Stimulated activated CD8-positive, alpha-beta memory T cell treated with anti-CD3 and anti-CD28 coated beads, Interleukin-15, amount 100 ng/mL, for 48 hours (primary cell): ENCODE measurements around the gene CLSTN2.
A peak's percentile ranks its signal among the peaks of the same experiment; 100 is the strongest.

Experiments
- DNase-seq, 2 donors: peaks; one replicate each; pipeline ENCODE4 v3.0.0-alpha.2; 2020; ENCODE audit warnings: low read depth in 2 of 2

CLSTN2 gene

DNA sequence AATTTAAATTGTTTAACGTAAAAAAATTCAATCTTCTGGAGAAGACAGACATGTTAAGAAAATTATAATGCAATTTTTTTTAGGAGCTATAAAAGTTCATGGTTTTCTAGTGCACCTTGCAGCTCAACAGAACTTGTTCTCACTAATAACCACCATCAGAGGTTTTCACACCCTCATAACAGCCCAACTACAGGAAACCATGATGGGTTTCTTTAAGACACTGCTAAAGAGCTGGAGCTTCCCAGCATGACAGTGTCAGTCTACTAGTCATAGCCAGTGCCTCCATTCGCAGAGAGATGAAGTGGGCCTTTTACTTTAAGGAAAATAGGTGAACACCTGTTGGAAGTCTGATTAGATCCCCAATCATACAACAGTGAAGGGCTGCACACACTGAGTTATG lies 518.8 kb downstream of the CLSTN2 start:
- no peak for DNase-seq

DNA sequence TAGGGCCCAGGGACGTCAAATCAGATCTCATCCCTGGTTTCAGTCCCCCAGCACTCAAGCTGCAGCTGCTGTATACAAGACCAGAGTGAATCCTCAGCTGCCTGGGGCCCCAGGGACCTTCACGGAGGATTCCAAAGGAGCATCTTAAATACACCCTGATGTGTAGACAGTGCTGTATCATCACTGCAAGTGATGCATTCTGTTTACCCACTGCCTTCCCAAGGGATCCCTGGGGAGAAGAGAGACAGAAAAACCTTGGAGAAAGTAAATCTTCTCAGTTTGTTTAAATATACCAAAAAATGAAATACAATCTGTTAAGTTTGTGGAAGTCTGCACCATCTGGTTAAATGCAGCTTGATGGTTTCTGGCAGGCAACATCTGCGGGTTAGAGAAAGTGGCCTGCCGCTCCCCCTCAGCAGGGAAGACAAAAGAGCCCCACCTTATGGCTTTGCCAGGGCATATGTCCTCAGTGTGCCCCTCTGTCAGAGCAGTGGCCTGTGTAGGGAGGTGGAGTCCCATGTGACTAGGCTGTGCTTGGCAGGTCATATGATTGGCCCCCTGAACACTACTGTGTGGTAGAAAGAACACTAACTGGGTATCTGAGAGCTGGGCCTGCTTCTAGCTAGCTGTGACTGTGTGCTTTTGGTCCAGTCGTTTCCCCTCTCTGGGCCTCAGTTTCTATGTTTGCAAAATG lies 520.7 kb downstream of the CLSTN2 start:
- no peak for DNase-seq

DNA sequence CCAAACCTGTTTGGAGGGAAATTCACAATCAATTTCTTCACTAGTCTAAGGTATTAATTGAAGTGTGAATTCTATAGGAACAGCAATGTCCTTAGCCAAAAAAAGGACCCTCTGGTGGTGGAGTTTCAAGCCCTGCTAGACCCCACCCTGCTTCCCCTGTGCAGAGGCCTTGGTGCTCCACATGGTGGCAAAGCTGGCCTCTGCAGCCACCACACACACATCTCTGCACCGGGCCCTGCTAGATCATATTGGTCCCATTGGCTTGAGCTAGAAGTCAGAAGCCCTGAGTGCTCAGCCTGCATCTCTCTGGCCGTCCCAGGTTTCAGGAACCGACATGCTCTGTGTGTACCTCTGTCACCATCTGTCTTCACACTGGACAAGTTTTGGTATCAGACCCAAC lies 522.0 kb downstream of the CLSTN2 start:
- DNase-seq, result no peak

DNA sequence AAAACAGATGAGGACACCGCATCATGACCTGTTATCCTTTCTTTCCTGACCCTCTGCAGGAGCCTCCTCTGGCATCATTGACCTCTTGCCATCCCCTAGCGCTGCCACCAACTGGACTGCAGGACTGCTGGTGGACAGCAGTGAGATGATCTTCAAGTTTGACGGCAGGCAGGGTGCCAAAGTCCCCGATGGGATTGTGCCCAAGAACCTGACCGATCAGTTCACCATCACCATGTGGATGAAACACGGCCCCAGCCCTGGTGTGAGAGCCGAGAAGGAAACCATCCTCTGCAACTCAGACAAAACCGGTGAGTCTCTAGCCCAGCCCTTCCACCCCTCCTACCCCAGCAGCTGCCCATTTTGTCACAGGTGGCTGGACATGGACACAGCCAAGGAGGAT lies 524.5 kb downstream of the CLSTN2 start:
- DNase-seq, result no peak

DNA sequence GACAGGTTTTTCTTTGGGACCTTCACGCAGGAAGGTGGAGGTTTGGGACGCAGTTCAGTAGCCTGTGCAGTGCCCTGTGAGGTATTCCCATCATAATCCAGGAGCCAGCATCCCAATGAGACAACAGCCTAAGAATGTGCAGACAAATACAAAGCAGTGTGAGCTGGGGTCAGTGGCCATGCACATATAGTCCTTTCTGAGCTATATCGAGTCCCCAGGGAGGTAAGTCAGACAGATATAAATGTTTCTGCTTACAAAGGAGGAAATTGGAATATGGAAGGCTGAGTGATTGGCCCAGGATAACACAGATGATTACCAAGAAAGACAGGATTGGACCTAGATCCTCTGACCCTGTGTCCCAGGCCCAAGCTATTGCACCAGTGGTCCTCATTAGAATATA lies 526.3 kb downstream of the CLSTN2 start:
- DNase-seq, result no peak

DNA sequence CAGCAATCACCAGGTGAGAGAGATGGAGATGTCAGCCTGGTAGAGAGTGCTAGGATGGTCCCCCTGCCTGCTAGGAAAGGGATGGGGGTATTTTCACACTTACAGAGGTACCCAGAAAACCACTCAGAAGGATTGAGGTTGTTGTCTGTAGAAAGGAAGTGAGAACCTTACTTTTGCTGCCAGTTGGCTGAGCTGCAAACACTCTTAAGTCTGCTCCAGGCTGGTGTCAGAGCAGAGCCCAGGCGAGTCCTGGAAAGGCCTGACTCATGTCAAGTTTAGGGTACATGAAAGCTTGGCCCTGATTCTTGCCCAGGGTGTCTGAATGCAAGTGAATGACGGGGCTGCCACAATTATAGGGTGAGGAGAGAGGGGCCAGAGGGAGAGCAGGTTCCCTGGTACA lies 528.4 kb downstream of the CLSTN2 start:
- no peak for DNase-seq

DNA sequence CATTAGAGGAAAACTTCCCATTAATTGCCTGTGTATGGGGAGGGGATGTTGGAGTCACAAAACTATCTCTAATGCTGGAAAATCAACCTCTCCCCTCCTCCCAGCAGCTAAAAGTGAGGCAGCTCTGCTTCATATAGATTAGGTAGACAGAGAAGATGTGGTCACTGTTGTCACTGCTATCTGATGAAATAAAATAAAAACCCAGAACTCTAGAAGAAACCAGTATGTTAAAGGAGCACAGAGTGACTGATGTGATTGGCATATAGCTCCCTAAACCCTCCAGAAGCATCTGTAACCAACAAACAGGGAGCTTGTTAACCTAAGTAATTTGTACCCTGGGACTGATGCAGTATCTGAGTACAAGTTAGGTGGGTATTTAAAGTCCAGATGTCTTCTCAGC lies 531.0 kb downstream of the CLSTN2 start:
- no peak for DNase-seq

DNA sequence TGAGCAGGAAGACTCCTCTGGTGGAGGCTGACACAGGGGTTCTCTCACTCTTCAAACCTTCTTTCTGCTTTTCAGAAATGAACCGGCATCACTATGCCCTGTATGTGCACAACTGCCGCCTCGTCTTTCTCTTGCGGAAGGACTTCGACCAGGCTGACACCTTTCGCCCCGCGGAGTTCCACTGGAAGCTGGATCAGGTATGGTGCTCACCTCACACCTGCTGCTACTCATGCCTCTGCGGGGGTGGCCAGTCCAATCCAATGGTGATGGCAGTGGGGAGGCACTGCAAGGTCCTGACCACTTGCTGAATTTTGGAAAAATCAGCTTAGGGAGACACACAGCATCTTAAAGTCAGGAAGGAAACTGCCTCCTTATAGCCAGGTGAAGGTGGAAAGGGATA lies 531.5 kb downstream of the CLSTN2 start:
- DNase-seq, result no peak

DNA sequence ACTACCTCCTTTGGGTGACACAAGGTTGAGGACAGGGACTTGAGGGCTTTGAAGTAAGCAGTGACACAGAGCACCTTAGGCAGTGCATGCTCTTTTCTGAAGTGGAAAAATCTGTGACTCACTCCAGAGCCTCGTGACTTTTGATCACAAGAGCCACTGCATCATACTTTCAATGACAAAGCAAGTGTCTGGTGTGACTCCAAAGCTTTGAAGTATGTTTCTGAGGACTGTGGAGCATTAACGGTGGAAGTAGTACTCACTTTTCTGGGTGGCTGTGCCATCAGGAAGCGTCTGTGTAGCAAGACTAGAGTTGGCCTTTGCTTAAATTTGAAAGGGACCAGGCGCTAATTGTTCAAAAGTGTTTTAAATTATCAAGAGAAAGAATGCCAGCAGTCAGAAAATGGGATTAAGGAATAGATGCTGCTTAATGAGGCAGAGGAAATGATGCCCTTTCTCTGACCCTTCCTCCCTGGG lies 532.2 kb downstream of the CLSTN2 start:
- DNase-seq, result peak in 1 of 2 donors; percentile 1

DNA sequence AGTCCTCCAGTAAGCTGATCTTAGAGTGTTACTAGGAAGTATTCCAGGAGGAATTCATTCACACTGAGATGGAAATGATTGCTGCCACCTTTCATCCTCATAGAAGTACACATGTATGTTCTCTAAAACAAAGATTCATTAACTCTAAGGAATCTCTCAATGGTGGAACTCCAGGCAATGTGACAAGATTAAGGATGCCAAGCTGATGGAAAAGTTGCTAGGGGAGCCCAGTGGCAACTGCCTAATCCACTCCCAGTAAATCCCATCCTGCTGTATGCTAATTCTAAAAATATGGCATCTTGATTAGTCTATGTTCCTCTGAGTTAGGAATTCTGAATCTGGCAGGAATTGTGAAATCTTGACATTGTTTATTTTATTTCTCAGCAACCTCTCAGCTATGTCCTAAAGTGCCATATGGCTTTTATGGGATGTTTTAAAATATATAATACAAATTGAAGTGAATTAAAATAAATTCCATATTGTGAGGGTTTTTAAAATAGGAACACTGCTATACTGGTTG lies 532.9 kb downstream of the CLSTN2 start:
- no peak for DNase-seq

DNA sequence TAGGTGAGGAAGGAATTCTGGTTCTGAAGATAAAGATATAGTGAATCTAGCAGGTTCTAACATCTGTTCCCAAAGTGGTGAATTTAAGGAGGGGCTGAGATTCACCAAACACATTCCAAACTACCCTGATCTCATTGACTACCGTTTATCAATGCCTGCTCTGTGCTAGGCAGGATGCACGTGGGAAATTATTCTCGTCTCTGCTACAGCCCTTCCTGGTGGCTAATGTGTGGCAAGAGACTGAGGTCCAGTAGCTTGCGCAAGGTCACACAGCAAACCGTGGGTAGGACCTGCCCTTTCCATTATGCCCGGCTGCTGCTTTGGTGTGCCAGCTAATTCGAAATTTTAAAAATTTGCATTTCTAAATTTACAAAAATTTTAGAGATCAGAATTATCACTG lies 533.4 kb downstream of the CLSTN2 start:
- DNase-seq, result no peak

DNA sequence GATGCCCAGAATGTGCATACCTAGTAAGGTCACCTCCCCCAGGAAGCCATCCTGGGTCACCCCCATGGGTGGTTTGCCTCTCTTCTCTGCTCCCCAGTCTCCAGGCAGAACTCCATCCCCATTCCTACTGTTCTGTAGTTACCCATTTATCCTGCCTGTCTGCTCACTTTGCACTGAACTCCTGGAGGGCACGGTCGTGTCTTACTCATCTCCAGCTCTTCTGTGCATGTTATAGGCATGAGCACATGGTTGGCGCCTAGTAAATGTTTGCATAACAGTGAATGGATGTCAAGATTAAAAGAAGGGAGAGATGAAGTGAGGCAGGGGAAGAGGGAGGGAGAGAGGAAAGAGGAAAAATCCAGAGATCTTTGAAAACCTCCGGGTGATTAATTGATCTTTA lies 534.5 kb downstream of the CLSTN2 start:
- DNase-seq, result no peak

DNA sequence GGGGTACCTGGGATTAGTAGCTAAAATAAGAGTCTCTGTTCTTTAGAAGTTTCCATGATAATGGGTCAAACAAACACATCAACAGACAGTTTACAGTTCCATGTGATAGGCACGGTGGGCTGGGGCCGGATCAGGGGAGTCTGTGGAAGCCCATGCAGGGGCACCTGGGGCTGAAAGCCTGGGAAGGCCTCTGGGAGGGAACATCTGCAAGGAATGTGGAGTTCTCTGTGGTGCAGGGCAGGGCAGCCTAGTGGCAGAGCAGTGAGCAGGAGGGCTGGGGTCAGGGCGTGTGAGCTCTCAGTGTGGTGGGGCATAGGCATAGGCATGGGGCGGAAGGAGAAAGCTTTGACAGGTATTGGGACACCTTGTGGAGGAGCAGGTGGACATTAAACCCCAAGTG lies 535.2 kb downstream of the CLSTN2 start:
- DNase-seq, result no peak

DNA sequence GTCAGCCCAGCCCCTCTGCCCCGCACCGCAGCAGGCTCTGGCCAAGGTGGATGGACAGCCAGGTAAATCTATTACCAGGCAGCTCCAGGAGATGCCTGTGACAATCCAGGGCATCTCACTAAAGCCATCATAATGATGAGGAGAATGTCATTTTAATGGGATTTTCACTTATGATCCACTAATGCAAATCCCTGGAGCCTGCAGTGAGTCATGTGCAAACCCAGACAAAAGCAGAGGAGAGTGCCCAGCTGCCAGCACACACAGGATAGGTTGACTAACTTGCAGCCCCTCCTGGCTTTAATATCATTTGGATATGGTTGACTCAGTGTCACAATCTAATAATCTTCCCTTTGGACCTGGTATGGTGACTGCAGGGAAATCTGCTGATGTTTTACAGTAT lies 536.0 kb downstream of the CLSTN2 start:
- no peak for DNase-seq

DNA sequence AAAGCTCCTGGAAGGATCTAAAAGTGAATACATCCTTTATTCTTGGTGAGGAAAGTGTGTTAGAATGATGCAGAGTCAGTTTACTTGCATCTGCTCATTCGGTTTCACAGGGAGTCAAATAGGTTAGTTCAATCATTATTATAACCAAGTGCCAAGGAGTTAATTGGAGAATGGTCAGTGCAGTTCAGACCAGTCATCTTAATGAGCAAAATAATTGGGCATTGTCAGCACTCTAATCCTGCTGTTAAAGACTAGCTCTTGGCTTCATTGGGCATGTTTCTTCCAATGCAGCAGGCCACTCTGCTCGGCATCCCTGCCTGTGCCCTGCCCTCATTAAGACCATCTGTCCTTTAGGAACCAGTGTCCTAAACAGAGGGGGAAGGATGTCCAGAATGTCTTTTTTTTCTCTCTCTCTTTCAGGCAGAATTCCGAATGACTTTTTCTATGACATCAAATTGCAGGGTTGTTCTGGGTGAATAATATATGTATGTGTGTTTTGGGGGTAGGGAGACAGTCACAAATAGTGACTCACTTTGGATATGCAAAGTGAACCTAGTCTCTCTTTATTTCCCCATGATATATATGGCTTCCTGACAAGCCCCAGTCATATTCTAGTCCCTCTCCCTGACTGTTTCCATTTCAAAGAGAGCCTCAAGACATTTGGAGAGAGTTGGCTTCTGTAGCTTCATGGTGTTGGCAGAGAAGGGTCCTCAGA lies 537.5 kb downstream of the CLSTN2 start:
- DNase-seq, result no peak

DNA sequence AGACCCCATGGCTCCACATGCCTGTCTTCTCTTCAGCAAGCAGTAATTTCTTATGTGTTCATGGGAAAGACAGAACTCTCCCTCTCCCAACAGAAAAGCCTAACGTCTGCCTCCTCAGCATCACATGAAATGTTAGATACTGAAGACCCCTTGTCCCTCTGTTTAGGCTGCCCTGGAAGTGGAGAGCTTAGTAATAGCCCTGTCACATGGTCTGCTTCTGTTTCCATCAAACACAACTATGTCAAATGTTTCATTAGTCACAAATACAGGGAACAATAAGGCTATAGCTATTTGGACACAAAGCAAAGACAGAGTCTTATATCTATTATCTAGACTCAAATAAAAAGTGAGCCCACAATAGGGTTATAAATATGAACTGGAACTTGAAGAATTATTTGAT lies 552.6 kb downstream of the CLSTN2 start:
- no peak for DNase-seq

DNA sequence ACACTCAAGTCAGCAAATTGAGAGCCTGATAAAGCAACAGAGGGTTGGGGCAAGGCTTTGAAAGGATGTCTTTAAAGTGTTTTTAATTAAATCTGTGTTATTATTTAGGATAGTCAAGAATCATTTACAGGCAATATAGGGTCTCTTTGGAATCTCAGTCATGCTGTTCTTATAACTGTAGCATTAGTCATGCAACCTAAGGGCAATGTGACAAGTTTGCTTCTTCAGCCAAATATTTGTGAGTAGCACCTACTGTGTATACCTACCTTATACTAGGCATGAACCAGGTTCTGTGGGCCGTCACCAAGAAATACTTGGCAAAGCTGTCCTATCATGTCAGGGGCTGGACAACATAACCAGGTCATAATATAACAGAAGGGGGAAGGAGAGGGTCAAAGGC lies 558.3 kb downstream of the CLSTN2 start:
- DNase-seq, result no peak

DNA sequence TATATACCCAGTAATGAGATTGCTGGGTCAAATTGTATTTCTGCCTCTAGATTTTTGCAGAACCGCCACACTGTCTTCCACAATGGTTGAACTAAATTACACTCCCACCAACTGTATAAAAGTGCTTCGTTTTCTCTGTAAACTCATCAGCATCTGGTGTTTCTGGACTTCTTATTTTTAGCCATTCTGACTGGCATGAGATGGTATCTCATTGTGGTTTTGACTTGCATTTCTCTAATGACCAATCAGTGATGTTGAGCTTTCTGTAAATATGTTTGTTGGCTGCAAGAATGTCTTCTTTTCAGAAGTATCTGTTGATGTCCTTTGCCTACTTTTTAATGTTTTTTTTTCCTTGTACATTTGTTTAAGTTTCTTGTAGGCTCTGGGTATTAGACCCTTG lies 560.0 kb downstream of the CLSTN2 start:
- DNase-seq, result no peak

DNA sequence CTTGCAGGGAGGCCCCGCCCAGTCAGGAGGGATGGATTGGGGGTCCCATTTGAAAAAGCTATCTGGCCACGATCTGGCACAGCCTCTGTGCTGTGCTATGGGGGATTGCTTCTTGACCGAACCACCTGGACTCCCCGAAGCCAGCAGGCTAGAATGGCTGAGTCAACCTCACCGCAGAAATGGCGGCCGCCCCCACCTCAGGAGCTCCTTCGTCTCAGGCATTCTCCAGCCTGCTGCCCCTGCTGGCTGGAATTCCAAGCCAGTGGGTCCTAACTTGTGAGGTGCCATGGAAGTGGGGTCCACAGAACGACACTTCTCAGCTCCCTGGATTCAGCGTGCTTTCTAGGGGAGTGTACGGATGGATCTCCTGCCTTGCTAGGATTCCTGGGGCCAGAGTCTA lies 562.3 kb downstream of the CLSTN2 start:
- no peak for DNase-seq

DNA sequence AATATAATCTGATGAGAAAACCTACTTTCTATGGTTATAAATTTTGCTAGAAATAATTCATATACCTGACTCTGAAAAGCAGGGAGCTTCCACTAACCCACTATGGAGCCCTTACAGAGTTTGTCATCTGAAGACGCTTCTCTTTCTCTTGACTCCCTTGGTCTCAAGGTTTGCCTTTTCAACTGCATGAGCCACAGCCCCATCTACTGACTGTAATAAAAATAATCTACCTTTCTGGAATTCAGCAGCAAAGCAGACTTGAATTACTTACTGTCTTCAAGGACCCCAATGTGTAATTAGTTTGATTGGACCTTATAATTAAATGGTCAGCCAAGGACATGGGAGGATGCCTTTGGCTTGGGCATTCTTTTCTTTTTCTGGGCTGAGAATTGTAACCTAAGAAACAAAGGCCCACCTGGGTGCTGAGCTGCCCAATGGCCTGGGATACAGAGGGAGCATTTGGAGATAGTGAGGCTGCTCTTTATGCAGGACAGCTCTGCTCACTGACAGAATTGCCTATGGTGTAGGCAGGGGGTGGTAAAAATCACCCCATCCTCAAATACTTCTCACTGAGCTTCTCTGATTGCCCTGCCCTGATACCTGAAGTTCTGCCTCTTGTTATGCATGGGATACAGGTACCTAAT lies 564.3 kb downstream of the CLSTN2 start:
- DNase-seq, result no peak

DNA sequence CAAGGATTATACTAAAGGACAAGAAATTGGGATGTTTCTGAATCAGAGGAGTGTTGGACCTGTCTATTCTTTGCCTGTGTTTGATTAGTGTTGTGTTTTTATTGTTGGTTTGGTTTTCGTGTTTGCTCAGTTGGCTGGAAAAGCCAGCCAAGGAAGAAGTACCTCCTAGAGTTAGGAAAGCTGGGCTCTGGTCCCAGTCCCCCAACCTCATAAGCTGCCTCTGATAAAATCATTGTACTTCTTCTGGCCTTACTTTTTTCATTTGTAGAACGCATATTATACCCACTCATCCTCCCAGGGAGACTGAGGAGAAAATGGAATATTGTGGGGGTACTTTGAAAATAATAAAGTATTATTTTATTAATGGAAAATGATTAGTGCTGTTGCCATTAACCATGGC lies 565.5 kb downstream of the CLSTN2 start:
- DNase-seq, result no peak

DNA sequence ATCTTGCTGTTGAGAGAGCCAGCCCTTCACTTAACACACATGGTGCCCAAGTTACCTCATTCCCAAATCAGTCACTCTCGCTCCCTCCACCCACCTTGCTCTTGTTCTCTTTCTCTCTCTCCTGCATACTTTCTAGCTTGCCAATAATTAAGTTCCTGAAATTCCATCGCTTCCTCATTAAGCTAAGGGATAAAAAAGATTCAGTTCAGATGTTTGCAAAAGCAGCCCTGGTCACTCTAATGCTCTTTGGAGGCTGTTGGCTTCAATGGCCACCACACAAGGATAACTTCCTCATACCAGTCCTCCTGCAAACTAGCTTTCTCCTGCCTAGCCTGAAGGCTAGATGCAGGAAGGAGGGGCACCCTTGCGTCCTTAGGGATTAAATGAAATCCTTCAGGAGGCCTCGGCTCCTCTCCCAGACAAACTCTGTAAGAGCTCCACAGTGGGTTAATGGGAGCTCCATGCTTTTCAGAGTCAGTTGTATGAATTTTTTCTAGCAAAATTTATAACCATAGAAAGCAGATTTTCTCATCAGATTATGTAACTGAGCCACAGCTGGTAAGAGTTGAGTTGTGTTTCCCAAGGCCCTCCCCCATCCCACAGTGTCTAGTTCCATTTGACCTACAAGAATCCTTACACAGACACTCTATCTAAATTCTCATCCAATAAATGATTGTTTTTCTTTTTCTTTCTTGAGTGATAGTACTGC lies 566.2 kb downstream of the CLSTN2 start:
- DNase-seq, result no peak
